ENCODE measurements around the gene MEOX2. TPM values are rescaled to one million over a fixed set of nuclear protein-coding genes. Genes with fewer than 3 reads are reported as not detected.

MEOX2 gene
- total and polyA plus RNA-seq, 2 experiments from 2014 or later, result 0.34 TPM; not detected in 1

- DNase-seq (ENCODE audit: low read depth in 1 of 2, low spot score in 1 of 2), result no peak
- TF ChIP-seq CTCF (IDR thresholded peaks at IDR 0.05; ENCODE audit: low read depth, low read length), result no peak
- Histone ChIP-seq H3K4me3 (no peak overlapping the region), H3K27ac (no peak overlapping the region), H3K9me3 (ENCODE audit: low read depth) (no peaks in the 10 kb centered on the region), H3K4me1 (ENCODE audit: low read depth) (no peaks in the 10 kb centered on the region), H3K36me3 (no peaks in the 10 kb centered on the region), H3K27me3 (peaks cover 56% of the 10 kb centered on the region)
Measured at GRCh38 chr7:15681186-15681585, 5.3 kb downstream of the MEOX2 start.

- peaks cover 48% of the 10 kb centered on the region for H3K27me3 ChIP-seq
- no peaks in the 10 kb centered on the region for H3K9me3 ChIP-seq (ENCODE audit: low read depth)
- H3K4me1 ChIP-seq (ENCODE audit: low read depth), result no peaks in the 10 kb centered on the region
- DNase-seq (ENCODE audit: low read depth in 1 of 2, low spot score in 1 of 2), result no peak
- TF ChIP-seq CTCF (IDR thresholded peaks at IDR 0.05; ENCODE audit: low read depth, low read length), result no peak
- no peak overlapping the region for H3K27ac ChIP-seq
- H3K4me3 ChIP-seq, result no peak overlapping the region
- no peaks in the 10 kb centered on the region for H3K36me3 ChIP-seq
Measured at GRCh38 chr7:15680446-15680845, 6.0 kb downstream of the MEOX2 start.

GRCh38 chr7:15679306-15679705 is 7.2 kb downstream of the MEOX2 start:
- H3K4me1 ChIP-seq (ENCODE audit: low read depth), result no peaks in the 10 kb centered on the region
- H3K27me3 ChIP-seq, result peaks cover 37% of the 10 kb centered on the region
- no peaks in the 10 kb centered on the region for H3K36me3 ChIP-seq
- H3K9me3 ChIP-seq (ENCODE audit: low read depth), result no peaks in the 10 kb centered on the region
- H3K4me3 ChIP-seq, result no peak overlapping the region
- H3K27ac ChIP-seq, result no peak overlapping the region
- DNase-seq (ENCODE audit: low read depth in 1 of 2, low spot score in 1 of 2), result no peak
- TF ChIP-seq CTCF (IDR thresholded peaks at IDR 0.05; ENCODE audit: low read depth, low read length), result no peak

- H3K4me1 ChIP-seq (ENCODE audit: low read depth), result no peaks in the 10 kb centered on the region
- H3K36me3 ChIP-seq, result no peaks in the 10 kb centered on the region
- H3K27ac ChIP-seq, result no peak overlapping the region
- DNase-seq (ENCODE audit: low read depth in 1 of 2, low spot score in 1 of 2), result no peak
- no peak for TF ChIP-seq CTCF (IDR thresholded peaks at IDR 0.05; ENCODE audit: low read depth, low read length)
- H3K9me3 ChIP-seq (ENCODE audit: low read depth), result no peaks in the 10 kb centered on the region
- H3K27me3 ChIP-seq, result peaks cover 30% of the 10 kb centered on the region
- no peak overlapping the region for H3K4me3 ChIP-seq
Measured at GRCh38 chr7:15678653-15679052, 7.8 kb downstream of the MEOX2 start.

- DNase-seq (ENCODE audit: low read depth in 1 of 2, low spot score in 1 of 2), result no peak
- Histone ChIP-seq H3K27ac (no peak overlapping the region), H3K4me1 (ENCODE audit: low read depth) (no peaks in the 10 kb centered on the region), H3K27me3 (no peaks in the 10 kb centered on the region), H3K4me3 (no peak overlapping the region), H3K9me3 (ENCODE audit: low read depth) (no peaks in the 10 kb centered on the region), H3K36me3 (no peaks in the 10 kb centered on the region)
- no peak for TF ChIP-seq CTCF (IDR thresholded peaks at IDR 0.05; ENCODE audit: low read depth, low read length)
Measured at GRCh38 chr7:15675379-15675778, 11.1 kb downstream of the MEOX2 start.

GRCh38 chr7:15674586-15674985 is 11.9 kb downstream of the MEOX2 start:
- Histone ChIP-seq H3K27me3 (no peaks in the 10 kb centered on the region), H3K27ac (no peak overlapping the region), H3K4me3 (no peak overlapping the region), H3K36me3 (no peaks in the 10 kb centered on the region), H3K9me3 (ENCODE audit: low read depth) (no peaks in the 10 kb centered on the region), H3K4me1 (ENCODE audit: low read depth) (no peaks in the 10 kb centered on the region)
- no peak for TF ChIP-seq CTCF (IDR thresholded peaks at IDR 0.05; ENCODE audit: low read depth, low read length)
- no peak for DNase-seq (ENCODE audit: low read depth in 1 of 2, low spot score in 1 of 2)
